DND-41 (cell line): Measurements from ENCODE around the gene SOSTDC1.

ENCODE experiments used
- ATAC-seq: fragments of 200-7000 bp; cut with Tn5 transposase; 3 replicates; pipeline ENCODE4 v1.9.1; 2021; ENCODE audit warnings: low read depth; ENCODE audit not compliant: insufficient read depth
- DNase-seq: peaks from one replicate; pipeline ENCODE4 v3.0.0-alpha.2; 2020
- H2AFZ ChIP-seq: 2 replicates; pipeline ENCODE4 v1.6.0; 2012; ENCODE audit warnings: low read depth, low read length
- H3K27ac ChIP-seq: 2 replicates; pipeline ENCODE4 v1.5.1; 2012; ENCODE audit warnings: low read length, inconsistent platforms
- H3K27me3 ChIP-seq: fragments of 200-600 bp; sonication (generic); 2 replicates; pipeline ENCODE4 v1.6.0; 2012; ENCODE audit warnings: low read length, mild to moderate bottlenecking, inconsistent platforms; ENCODE audit not compliant: insufficient read depth, poor library complexity
- H3K36me3 ChIP-seq: 2 replicates; pipeline ENCODE4 v1.5.1; 2012; ENCODE audit warnings: low read length, inconsistent platforms; ENCODE audit not compliant: insufficient read depth
- H3K4me1 ChIP-seq: 2 replicates; pipeline ENCODE4 v1.5.1; 2012; ENCODE audit warnings: mild to moderate bottlenecking, low read length; ENCODE audit not compliant: insufficient read depth
- H3K4me2 ChIP-seq: 2 replicates; pipeline ENCODE4 v1.6.0; 2012; ENCODE audit warnings: mild to moderate bottlenecking, moderate library complexity, low read length, inconsistent platforms; ENCODE audit not compliant: insufficient read depth
- H3K4me3 ChIP-seq, 2 experiments: fragments of 200-600 bp in 1 of 2; shearing (Covaris generic) in 1 of 2; 2 replicates each; pipeline ENCODE4 v1.5.1; 2012 to 2016; ENCODE audit warnings: inconsistent platforms in 2 of 2, low read length in 2 of 2, mild to moderate bottlenecking in 2 of 2, low read depth in 1 of 2, moderate library complexity in 1 of 2
- H3K79me2 ChIP-seq: 2 replicates; pipeline ENCODE4 v1.6.0; 2012; ENCODE audit warnings: low read length, inconsistent platforms; ENCODE audit not compliant: insufficient read depth
- H3K9ac ChIP-seq: 2 replicates; pipeline ENCODE4 v1.6.0; 2012; ENCODE audit warnings: low read depth, mild to moderate bottlenecking, inconsistent platforms, low read length, moderate library complexity
- H3K9me3 ChIP-seq: 2 replicates; pipeline ENCODE4 v1.5.1; 2012; ENCODE audit warnings: low read length, moderate library complexity, mild to moderate bottlenecking, inconsistent platforms; ENCODE audit not compliant: insufficient read depth, severe bottlenecking
- H4K20me1 ChIP-seq: 2 replicates; pipeline ENCODE4 v1.6.0; 2012; ENCODE audit warnings: low read length; ENCODE audit not compliant: insufficient read depth
- CTCF ChIP-seq: IDR thresholded peaks from 2 replicates; pipeline ENCODE4 v1.5.1; 2012; ENCODE audit warnings: borderline replicate concordance, low read length, moderate library complexity, mild to moderate bottlenecking; ENCODE audit not compliant: poor library complexity, severe bottlenecking; ENCODE audit errors: extremely low read depth
- EZH2 ChIP-seq: IDR thresholded peaks from 3 replicates; pipeline ENCODE4 v1.6.1; 2012; ENCODE audit warnings: borderline replicate concordance, low read depth, mild to moderate bottlenecking, moderate library complexity, low read length, inconsistent platforms; ENCODE audit not compliant: severe bottlenecking

Gene SOSTDC1

GRCh38 chr7:16465469-16466361 is at the start of gene SOSTDC1:
SOSTDC1 (minus strand) TSS chr7:16465738; CDS start chr7:16465668, 70 bp downstream.
- Histone ChIP-seq H2AFZ (no peak within 1 kb of the TSS), H3K4me1 (no peaks in the 10 kb centered on the region), H3K9ac (no peak within 1 kb of the TSS), H3K4me2 (no peak within 1 kb of the TSS), H3K4me3 (no peak within 1 kb of the TSS), H4K20me1 (no peaks in the 10 kb centered on the region; the same call in 1 of the 2 replicates), H3K27ac (no peak within 1 kb of the TSS), H3K27me3 (no peaks in the 10 kb centered on the region), H3K9me3 (no peaks in the 10 kb centered on the region), H3K79me2 (no peaks in the 10 kb centered on the region), H3K36me3 (no peaks in the 10 kb centered on the region)
- ATAC-seq (no peak), DNase-seq (no peak)
- TF ChIP-seq EZH2 (no peak), CTCF (no peak)

GRCh38 chr7:16514729-16515128 is 49.2 kb upstream of the SOSTDC1 start:
- TF ChIP-seq CTCF: no peak
- no peak for TF ChIP-seq EZH2
- no peak overlapping the region for H3K4me3 ChIP-seq
- no peaks in the 10 kb centered on the region for H3K79me2 ChIP-seq
- DNase-seq (no peak), ATAC-seq (no peak)
- no peaks in the 10 kb centered on the region for H4K20me1 ChIP-seq
- H3K27me3 ChIP-seq: no peaks in the 10 kb centered on the region
- H3K9ac ChIP-seq: no peak overlapping the region
- H3K4me2 ChIP-seq: no peak overlapping the region
- no peak overlapping the region for H3K27ac ChIP-seq
- no peaks in the 10 kb centered on the region for H3K36me3 ChIP-seq
- no peak overlapping the region for H2AFZ ChIP-seq
- H3K9me3 ChIP-seq: no peaks in the 10 kb centered on the region
- H3K4me1 ChIP-seq: no peaks in the 10 kb centered on the region

GRCh38 chr7:16514271-16514670 is 48.7 kb upstream of the SOSTDC1 start:
- no peaks in the 10 kb centered on the region for H3K4me1 ChIP-seq

More at GRCh38 chr7:16514271-16514670, 48.7 kb upstream of the SOSTDC1 start:
- Histone ChIP-seq H3K79me2 (no peaks in the 10 kb centered on the region), H3K27me3 (no peaks in the 10 kb centered on the region), H3K4me2 (no peak overlapping the region), H3K4me3 (no peak overlapping the region), H3K9ac (no peak overlapping the region), H3K36me3 (no peaks in the 10 kb centered on the region), H4K20me1 (no peaks in the 10 kb centered on the region), H3K9me3 (no peaks in the 10 kb centered on the region), H2AFZ (no peak overlapping the region), H3K27ac (no peak overlapping the region)
- ATAC-seq: no peak
- TF ChIP-seq CTCF: no peak
- TF ChIP-seq EZH2: no peak
- DNase-seq: no peak
